OCI-M2 (cell line): ENCODE results near the gene CEP126.

Source experiments
- DNase-seq: peaks from one replicate; lab custom pipeline; 2025; ENCODE audit not compliant: unreplicated experiment; lab: John Stamatoyannopoulos, UW

The CEP126 gene

GRCh38 chr11:101914738-101915426, at the start of gene CEP126:
CEP126 (plus strand) TSS chr11:101915010; CDS start chr11:101915285, 275 bp downstream.
- DNase-seq: peak; percentile 32

- DNase-seq: no peak
Observed at GRCh38 chr11:101866619-101867491, 48.0 kb upstream of the CEP126 start.

GRCh38 chr11:101867951-101868350, 46.9 kb upstream of the CEP126 start:
- DNase-seq: no peak

- no peak for DNase-seq
Observed at GRCh38 chr11:101870510-101870909, 44.3 kb upstream of the CEP126 start.

- no peak for DNase-seq
Observed at GRCh38 chr11:101872171-101872882, 42.5 kb upstream of the CEP126 start.

- DNase-seq: no peak
Observed at GRCh38 chr11:101880222-101880621, 34.6 kb upstream of the CEP126 start.

GRCh38 chr11:101881586-101881985, 33.2 kb upstream of the CEP126 start:
- DNase-seq: no peak

GRCh38 chr11:101885631-101886030, 29.2 kb upstream of the CEP126 start:
- DNase-seq: no peak

- no peak for DNase-seq
Observed at GRCh38 chr11:101889767-101890166, 25.0 kb upstream of the CEP126 start.

- DNase-seq: no peak
Observed at GRCh38 chr11:101894505-101894904, 20.3 kb upstream of the CEP126 start.

- no peak for DNase-seq
Observed at GRCh38 chr11:101907815-101908214, 7.0 kb upstream of the CEP126 start.

- no peak for DNase-seq
Observed at GRCh38 chr11:101909087-101909486, 5.7 kb upstream of the CEP126 start.

GRCh38 chr11:101912823-101913284, 2.0 kb upstream of the CEP126 start:
- no peak for DNase-seq

- DNase-seq: no peak
Observed at GRCh38 chr11:101913656-101914055, 1.2 kb upstream of the CEP126 start.

GRCh38 chr11:101914341-101914737, 471 bp upstream of the CEP126 start:
- no peak for DNase-seq

GRCh38 chr11:101915791-101916291, 1.0 kb downstream of the CEP126 start:
- peak; percentile 9 for DNase-seq

GRCh38 chr11:101916422-101916821, 1.6 kb downstream of the CEP126 start, which contains the start of gene ANGPTL5:
ANGPTL5 (minus strand) TSS chr11:101916522; CDS start chr11:101907909, 8,613 bp downstream.
- DNase-seq: no peak

- DNase-seq: no peak
Observed at GRCh38 chr11:101917226-101917625, 2.4 kb downstream of the CEP126 start.

GRCh38 chr11:101920992-101921391, 6.2 kb downstream of the CEP126 start:
- DNase-seq: no peak

GRCh38 chr11:101923554-101923953, 8.7 kb downstream of the CEP126 start:
- no peak for DNase-seq

GRCh38 chr11:101929294-101929915, 14.6 kb downstream of the CEP126 start:
- DNase-seq: no peak
